NCI-H2107 treated with DMSO at 0.1 percent for 48 hours (cell line): Measurements from ENCODE around the gene ABCA9.
"Not testable (repeated sequence)": the region's sequence is repeated elsewhere in the genome, so short reads cannot be mapped to it uniquely, and the experiment has no call there.

ENCODE experiments used
- DNase-seq: peaks from one replicate; lab custom pipeline; 2025; ENCODE audit not compliant: unreplicated experiment; lab: John Stamatoyannopoulos, UW

ABCA9 gene

DNA sequence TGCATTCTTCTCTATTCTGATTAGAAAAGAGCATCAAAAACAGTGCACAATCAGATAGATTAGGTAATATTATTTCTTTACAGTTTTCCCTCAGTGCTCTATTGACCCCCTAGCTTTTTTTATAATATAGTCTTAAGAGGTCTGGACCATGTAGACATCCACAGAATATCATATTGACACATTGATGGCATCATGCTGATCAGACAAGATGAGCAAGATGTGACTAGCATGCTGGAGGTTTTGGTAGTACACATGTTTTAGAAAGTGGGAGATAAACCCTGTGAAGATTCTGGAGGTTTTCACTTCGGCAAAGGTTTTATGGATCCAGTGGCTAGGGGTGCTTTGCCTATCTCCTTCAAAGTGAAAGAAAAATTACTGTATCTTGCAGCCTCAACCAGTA is 102.8 kb downstream of the ABCA9 start:
- no peak for DNase-seq

DNA sequence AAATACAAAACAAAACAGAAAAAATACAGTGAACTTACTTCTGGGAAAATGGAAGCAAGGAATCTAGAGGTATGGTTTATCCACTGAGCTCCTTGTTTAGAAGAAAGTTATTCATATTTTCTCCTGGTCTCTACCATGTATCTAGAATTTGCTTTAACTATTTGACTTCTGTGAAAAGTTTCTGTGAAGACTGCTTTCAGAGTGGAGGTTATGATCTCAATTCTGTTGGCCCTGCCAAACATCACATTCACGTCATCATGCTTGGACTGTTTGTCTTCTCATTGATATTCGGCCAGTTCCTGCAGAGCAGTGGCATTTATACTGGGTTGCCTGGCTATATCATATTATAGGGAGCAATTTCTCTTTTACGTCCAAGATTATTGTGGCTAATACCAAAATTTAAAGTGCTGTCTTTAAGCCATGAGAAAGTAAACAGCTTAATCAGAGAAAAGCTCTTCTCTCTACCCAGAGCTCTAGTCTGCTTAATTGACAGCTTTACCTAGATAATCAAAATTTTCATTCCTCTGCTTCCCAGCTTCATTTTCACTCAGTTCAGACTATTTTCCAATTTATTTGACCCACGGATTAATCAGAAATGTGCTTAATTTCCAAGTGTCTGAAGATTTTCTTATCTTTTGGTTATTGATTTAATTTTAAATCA is 105.4 kb downstream of the ABCA9 start, which contains the start of gene ABCA8:
TSS of gene ABCA8 (minus strand) at position 212 of the 661 bp plus-strand sequence. CDS start 13,358 bp downstream, outside the sequence.
- no peak for DNase-seq

GRCh38 chr17:68954146-68954896 is 106.4 kb downstream of the ABCA9 start:
- DNase-seq = no peak

DNA sequence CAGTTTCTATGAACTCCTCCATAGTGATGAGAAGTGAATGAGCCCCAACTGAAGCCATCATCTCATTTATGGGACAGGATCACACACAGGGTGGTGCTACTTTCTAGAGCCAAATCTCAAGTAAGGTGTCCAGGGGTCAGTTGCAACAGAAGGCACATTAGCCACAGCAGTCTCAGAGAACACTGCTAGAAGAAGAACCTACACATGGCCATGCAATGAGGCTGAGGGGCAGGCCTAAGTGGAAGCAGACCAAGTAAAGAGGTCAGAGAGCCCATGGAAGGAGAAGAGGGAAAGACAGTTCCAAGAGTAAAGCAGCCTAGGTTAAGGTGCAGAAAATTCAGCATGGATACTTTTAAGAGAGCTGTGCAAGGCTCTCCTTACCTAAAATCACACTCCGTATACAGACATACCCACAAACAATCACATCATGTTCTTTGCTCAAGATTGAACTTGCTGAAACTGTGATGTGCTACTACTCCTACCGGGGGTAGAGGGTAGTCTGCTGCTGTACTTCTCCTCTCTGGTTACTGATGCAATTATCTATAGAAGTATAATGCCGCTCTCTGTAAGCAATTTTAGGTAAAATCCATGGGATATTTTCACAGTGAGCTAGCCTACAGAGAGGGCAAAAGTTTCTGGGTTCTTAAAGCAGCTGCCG is 107.3 kb downstream of the ABCA9 start:
- DNase-seq = no peak

- no peak for DNase-seq
These were observed 110.0 kb downstream of the ABCA9 start for GRCh38 chr17:68950725-68951124.

DNA sequence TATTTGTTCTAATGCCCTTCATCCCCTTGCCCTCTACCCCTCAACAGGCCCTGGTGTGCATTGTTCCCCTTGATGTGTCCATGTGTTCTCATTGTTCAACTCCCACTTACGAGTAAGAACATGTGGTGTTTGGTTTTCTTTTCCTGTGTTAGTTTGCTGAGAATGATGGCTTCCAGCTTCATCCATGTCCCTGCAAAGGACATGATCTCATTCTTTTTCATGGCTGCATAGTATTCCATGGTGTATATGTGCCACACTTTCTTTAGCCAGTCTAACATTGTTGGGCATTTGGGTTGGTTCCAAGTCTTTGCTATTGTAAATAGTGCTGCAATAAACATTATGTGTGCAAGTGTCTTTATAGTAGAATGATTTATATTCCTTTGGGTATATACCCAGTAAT is 112.9 kb downstream of the ABCA9 start:
- not testable (repeated sequence) for DNase-seq

GRCh38 chr17:68944435-68945035 is 116.2 kb downstream of the ABCA9 start:
- no peak for DNase-seq

DNA sequence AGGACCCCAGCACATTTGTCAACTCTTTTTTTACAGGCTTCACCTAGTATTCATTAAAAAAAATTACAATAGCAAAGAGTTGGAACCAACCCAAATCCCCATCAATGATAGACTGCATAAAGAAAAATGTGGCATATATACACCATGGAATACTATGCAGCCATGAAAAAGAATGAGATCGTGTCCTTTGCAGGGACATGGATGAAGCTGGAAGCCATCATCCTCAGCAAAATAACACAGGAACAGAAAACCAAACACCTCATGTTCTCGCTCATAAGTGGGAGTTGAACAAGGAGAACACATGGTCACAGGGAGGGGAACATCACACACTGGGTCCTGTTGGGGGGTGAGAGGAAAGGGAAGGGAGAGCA is 116.9 kb downstream of the ABCA9 start:
- not testable (repeated sequence) for DNase-seq

DNA sequence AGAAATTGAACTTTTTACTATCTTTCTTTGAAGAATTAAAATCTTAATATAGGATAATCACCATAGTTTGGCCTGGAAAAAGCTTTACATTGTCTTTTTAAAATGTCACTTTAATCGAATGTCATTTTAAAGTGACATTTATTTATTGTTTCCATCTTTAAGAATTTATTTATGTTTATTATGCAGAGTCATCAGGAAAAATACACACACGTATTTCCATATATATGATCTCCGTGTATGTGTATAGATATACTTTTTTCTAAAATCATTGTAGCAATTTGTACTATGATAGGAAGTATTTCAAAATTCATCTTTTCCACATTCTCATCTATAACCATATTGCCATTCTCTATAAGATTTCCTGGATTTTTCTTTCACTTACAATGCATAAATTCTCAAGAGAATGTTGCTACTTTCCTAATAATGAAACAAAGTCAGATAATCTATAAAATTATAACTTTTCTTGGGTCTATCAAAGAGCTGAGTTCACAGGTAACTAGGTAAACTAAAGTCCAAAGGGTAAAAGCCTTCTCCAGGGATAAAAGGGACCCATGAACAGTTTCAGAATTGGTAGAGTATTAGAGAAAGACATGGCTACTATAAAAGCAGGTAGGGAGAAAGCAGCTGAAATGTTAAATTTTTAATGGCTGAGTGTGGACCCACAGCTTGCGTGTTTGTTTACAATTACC is 117.5 kb downstream of the ABCA9 start:
- DNase-seq = no peak

GRCh38 chr17:68942389-68942788 is 118.3 kb downstream of the ABCA9 start:
- DNase-seq = no peak

GRCh38 chr17:68941761-68942160 is 119.0 kb downstream of the ABCA9 start:
- DNase-seq = no peak

DNA sequence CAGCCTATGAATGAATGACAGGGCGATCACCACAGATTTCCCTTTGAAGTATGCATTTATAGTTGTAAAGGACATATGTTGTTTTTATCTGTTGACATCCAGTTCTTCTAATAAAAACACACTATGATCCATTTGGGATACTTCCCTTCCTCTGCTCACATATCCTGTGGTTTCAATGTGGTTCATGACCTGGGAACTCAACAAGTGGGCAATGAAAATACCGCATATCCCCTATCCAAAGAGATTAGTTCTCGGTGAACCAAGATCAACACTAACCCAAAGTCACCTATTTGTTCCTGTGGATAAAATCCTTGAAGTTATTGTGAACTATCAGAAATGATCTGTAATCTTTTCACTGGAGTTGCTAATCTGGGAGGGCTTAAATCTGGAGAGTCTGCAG is 121.5 kb downstream of the ABCA9 start:
- no peak for DNase-seq

DNA sequence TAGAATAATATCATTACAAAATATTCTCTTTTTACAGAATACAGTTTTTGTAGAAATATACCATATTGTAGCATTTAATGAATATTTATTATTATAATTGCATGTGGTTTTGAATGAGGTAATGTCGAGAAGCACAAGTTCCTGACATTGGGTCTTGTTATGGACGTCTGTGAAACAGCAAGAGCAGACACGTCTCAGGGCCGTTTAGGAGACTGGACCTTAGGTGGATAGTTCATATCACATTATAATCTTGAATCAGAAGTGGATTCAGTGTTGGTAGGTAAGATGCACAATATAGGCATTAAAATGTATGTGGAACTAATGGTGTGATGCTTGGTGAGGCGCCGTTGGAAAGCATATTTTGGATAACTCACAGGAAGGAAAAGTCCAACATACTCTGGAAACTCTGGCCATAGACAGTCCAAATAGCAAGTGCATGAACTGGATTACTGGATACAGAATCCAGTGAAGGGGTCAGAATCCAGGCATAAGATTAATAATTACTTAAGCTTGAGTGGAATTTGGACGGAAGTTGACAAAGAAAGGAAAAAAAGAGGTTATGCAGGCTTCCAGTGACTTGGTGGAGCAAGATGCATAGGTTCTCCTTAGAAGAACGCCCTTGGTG is 122.7 kb downstream of the ABCA9 start:
- no peak for DNase-seq

DNA sequence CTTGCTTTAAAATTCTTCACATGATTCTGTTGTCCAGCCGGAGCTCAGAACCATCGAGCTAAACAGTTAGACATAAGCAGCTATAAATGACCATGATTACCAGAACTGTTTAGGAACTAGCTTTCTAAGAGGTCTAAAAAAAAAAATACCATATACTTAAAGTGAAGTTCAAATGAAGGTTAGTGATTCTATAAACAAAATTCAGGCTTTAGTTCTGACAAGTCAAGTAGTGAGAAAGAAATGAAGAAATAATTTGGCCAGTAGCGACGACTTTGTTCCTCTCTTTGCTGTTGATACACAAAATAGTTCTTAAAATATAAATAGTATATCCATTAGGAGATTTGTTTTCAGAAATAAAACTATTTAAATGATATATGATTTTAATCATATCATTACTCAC is 133.2 kb downstream of the ABCA9 start:
- no peak for DNase-seq

DNA sequence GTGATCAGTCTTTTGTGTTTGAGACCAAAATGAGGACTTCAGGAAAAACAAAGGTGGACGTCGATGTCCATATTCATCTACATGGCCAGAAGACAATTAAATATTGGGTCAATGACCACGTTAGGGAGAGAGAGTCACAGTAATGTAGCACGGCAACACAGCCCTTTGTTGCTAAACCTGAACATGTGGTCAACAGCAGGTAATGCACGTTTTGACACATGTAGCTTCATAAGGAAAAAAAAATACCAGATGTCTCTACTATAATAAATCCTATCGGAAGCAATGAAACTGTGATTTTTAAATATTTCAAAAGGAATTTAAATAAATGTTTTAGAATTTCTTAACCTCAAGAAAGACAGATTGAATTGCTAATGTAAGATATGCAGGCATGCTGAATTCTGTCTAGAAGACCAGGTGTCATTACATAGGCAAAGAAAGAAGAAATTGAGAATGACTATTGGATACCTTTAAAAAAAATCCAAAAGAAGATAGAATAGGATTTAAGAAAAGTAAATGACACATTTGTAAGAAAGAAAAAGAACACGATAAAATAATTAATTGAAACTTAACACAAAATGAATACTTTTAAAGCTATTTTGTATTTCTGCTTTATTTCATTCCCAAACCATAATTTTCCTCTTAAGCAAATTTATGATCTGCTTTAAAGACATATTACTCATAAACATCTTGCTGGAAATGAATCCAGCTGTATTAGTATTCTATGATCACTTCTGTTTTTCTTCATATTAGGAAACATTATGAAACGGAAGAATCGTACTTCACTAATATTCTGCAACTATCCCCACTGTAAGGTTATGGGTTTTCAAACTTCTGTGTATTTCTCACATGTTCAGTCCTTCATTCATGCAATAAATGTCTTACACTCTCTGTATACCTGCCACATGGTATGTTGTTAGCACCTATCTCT is 135.7 kb downstream of the ABCA9 start:
- no peak for DNase-seq
